B cell (primary cell): ENCODE data around the gene THSD7A. TPM values are rescaled to one million over a fixed set of nuclear protein-coding genes. Genes with fewer than 3 reads are reported as not detected.
"Not testable (repeated sequence)": the region's sequence is repeated elsewhere in the genome, so short reads cannot be mapped to it uniquely, and the experiment has no call there.

Source experiments
- ATAC-seq: fragments of 200-7000 bp; cut with Tn5 transposase; one replicate; pipeline ENCODE4 v1.10.0; 2021; ENCODE audit warnings: low read depth, mild to moderate bottlenecking, moderate number of reproducible peaks, moderate library complexity
- CTCF ChIA-PET: fragments of 350-600 bp; sonication (Branson Sonifier 250); formaldehyde crosslinking; loops from one replicate; lab custom pipeline; 2021; ENCODE audit warnings: antibody characterized with exemption, inconsistent platforms; lab: Charles Lee
- POLR2A ChIA-PET: fragments of 350-600 bp; sonication (Branson Sonifier 250); formaldehyde crosslinking; loops from one replicate; lab custom pipeline; 2021; ENCODE audit warnings: antibody characterized with exemption; lab: Charles Lee
- DNase-seq: peaks from one replicate; pipeline ENCODE4 v3.0.0; 2013
- H2AFZ ChIP-seq: 2 replicates; pipeline ENCODE4 v1.6.1; 2012; ENCODE audit warnings: mild to moderate bottlenecking, low read depth, low read length; ENCODE audit not compliant: insufficient read depth, poor library complexity, severe bottlenecking
- H3K27ac ChIP-seq, 2 donors: 1 replicate in 1 of 2; 2 replicates in 1 of 2; pipeline ENCODE4 v1.5.1; 2012 to 2013; ENCODE audit warnings: low read length in 2 of 2, mild to moderate bottlenecking in 2 of 2, moderate library complexity in 1 of 2
- H3K27me3 ChIP-seq, 4 experiments: fragments of 200-600 bp in 1 of 4; sonication (generic) in 1 of 4; replicated peaks in 1 of 4; 1 replicate in 2 of 4; 2 replicates in 2 of 4; pipeline versions ENCODE4 v1.6.1 to v1.7.0; 2013 to 2016; ENCODE audit warnings: low read length in 3 of 4, mild to moderate bottlenecking in 2 of 4, mixed read lengths in 1 of 4, moderate library complexity in 1 of 4; ENCODE audit not compliant: insufficient read depth in 4 of 4, control insufficient read depth in 3 of 4; ENCODE audit errors: control extremely low read depth in 1 of 4
- H3K36me3 ChIP-seq, 2 experiments: replicated peaks in 1 of 2; 1 replicate in 1 of 2; 2 replicates in 1 of 2; pipeline versions ENCODE4 v1.6.1 to v1.7.1; 2013; ENCODE audit warnings: low read length in 1 of 2; ENCODE audit not compliant: insufficient read depth in 2 of 2, control insufficient read depth in 1 of 2; ENCODE audit errors: control extremely low read depth in 1 of 2, extremely low read depth in 1 of 2
- H3K4me1 ChIP-seq, 2 donors: fragments of 200-600 bp in 1 of 2; sonication (generic) in 1 of 2; 1 replicate in 1 of 2; 2 replicates in 1 of 2; pipeline versions ENCODE4 v1.5.1 to v1.6.1; 2013 to 2017; ENCODE audit warnings: low read length in 2 of 2; ENCODE audit not compliant: control insufficient read depth in 2 of 2, insufficient read depth in 2 of 2
- H3K4me2 ChIP-seq: replicated peaks from 2 replicates; pipeline ENCODE3; 2012; ENCODE audit warnings: mild to moderate bottlenecking, low read depth, low read length; ENCODE audit not compliant: poor library complexity, severe bottlenecking
- H3K4me3 ChIP-seq, 5 experiments: fragments of 200-600 bp in 1 of 5; sonication (generic) in 1 of 5; 1 replicate in 3 of 5; 2 replicates in 2 of 5; pipeline versions ENCODE4 v1.5.1 to v1.7.0; 2011 to 2016; ENCODE audit warnings: low read length in 4 of 5, mild to moderate bottlenecking in 4 of 5, low read depth in 2 of 5, control low read depth in 1 of 5, moderate library complexity in 1 of 5; ENCODE audit not compliant: insufficient read depth in 1 of 5; ENCODE audit errors: control extremely low read depth in 1 of 5, extremely low read depth in 1 of 5
- H3K79me2 ChIP-seq: fragments of 200-600 bp; sonication (generic); one replicate; pipeline ENCODE4 v1.6.0; 2016; ENCODE audit warnings: low read length; ENCODE audit not compliant: control insufficient read depth, insufficient read depth
- H3K9ac ChIP-seq: fragments of 200-600 bp; sonication (generic); 2 replicates; pipeline ENCODE4 v1.6.1; 2017; ENCODE audit warnings: mild to moderate bottlenecking, low read length, moderate library complexity
- H3K9me3 ChIP-seq, 3 donors: one replicate each; pipeline versions ENCODE4 v1.6.1 to v1.7.1; 2013; ENCODE audit warnings: low read length in 2 of 3; ENCODE audit not compliant: control insufficient read depth in 2 of 3, insufficient read depth in 1 of 3; ENCODE audit errors: control extremely low read depth in 1 of 3
- H4K20me1 ChIP-seq: 2 replicates; pipeline ENCODE4 v1.6.0; 2012; ENCODE audit warnings: mild to moderate bottlenecking, low read length; ENCODE audit not compliant: insufficient read depth, control insufficient read depth, poor library complexity, severe bottlenecking
- H3K27ac Mint-ChIP-seq: one replicate; pipeline ENCODE4 v1.8.0; 2021; ENCODE audit warnings: mixed read lengths
- H3K27me3 Mint-ChIP-seq: one replicate; pipeline ENCODE4 v1.8.0; 2021; ENCODE audit warnings: mixed read lengths
- H3K4me1 Mint-ChIP-seq: one replicate; pipeline ENCODE4 v1.8.0; 2021; ENCODE audit warnings: mixed read lengths
- H3K4me3 Mint-ChIP-seq: one replicate; pipeline ENCODE4 v1.8.0; 2021; ENCODE audit warnings: mixed read lengths
- H3K9me3 Mint-ChIP-seq: one replicate; pipeline ENCODE4 v1.8.0; 2022; ENCODE audit warnings: mixed read lengths; ENCODE audit not compliant: insufficient read depth
- CTCF ChIP-seq: fragments of 200-600 bp; IDR thresholded peaks from one replicate; pipeline ENCODE4 v1.8.0; 2022; ENCODE audit warnings: antibody characterized with exemption, mild to moderate bottlenecking
- EZH2 ChIP-seq: IDR thresholded peaks from 2 replicates; pipeline ENCODE4 v1.6.1; 2012; ENCODE audit warnings: borderline replicate concordance, low read depth, mild to moderate bottlenecking, moderate library complexity, low read length; ENCODE audit not compliant: insufficient read depth, poor library complexity, severe bottlenecking
- WGBS: methylation state at CpG from one replicate; pipeline ENCODE4 v1.1.5; 2013; ENCODE audit warnings: missing lambda C conversion rate; ENCODE audit not compliant: insufficient coverage; 5-methylcytosine and 5-hydroxymethylcytosine counted together
- intact Hi-C: fragments of 100-400 bp; cut with micrococcal nuclease; formaldehyde crosslinking; loops from one replicate; pipeline ENCODE4 v1.10.0; 2022
- polyA plus RNA-seq: library from polyadenylated mRNA; depleted of rRNA; stranded (reverse); fragments of >200 nt; gene quantifications from 2 replicates; pipeline ENCODE4 v1.2.3, GENCODE V29; 2012
- total RNA-seq, 2 donors: library from RNA; stranded (reverse); fragments of 120-200 nt in 1 of 2; gene quantifications; 1 replicate in 1 of 2; 2 replicates in 1 of 2; pipeline versions ENCODE4 v1.2.3 to v1.2.4, GENCODE V29; 2013 to 2022

Gene THSD7A
- total and polyA plus RNA-seq, 2 donors (not counting 1 experiment from before 2014, with no cell fraction given), result not detected

GRCh38 chr7:11527707-11528106 lies 304.3 kb downstream of the THSD7A start:
- Histone ChIP-seq H3K4me2 (no peak overlapping the region), H3K4me1 (no peaks in the 10 kb centered on the region), H4K20me1 (no peaks in the 10 kb centered on the region), H2AFZ (no peak overlapping the region), H3K9me3 (no peaks in the 10 kb centered on the region), H3K9ac (no peak overlapping the region), H3K4me3 (no peak overlapping the region), H3K79me2 (no peaks in the 10 kb centered on the region), H3K27me3 (no peaks in the 10 kb centered on the region), H3K36me3 (no peaks in the 10 kb centered on the region), H3K27ac (no peak overlapping the region)
- Mint-ChIP-seq H3K27ac (no peak overlapping the region), H3K9me3 (no peaks in the 10 kb centered on the region), H3K4me1 (no peaks in the 10 kb centered on the region), H3K4me3 (no peak overlapping the region), H3K27me3 (no peaks in the 10 kb centered on the region)
- TF ChIP-seq EZH2, result no peak
- no peak for TF ChIP-seq CTCF
- WGBS, result no CpG with 5 or more reads among the region's 2 CpGs
- DNase-seq (no peak), ATAC-seq (no peak)
- intact Hi-C loops, result no loop called here
- ChIA-PET CTCF (no interaction called here), POLR2A (no interaction called here)

DNA sequence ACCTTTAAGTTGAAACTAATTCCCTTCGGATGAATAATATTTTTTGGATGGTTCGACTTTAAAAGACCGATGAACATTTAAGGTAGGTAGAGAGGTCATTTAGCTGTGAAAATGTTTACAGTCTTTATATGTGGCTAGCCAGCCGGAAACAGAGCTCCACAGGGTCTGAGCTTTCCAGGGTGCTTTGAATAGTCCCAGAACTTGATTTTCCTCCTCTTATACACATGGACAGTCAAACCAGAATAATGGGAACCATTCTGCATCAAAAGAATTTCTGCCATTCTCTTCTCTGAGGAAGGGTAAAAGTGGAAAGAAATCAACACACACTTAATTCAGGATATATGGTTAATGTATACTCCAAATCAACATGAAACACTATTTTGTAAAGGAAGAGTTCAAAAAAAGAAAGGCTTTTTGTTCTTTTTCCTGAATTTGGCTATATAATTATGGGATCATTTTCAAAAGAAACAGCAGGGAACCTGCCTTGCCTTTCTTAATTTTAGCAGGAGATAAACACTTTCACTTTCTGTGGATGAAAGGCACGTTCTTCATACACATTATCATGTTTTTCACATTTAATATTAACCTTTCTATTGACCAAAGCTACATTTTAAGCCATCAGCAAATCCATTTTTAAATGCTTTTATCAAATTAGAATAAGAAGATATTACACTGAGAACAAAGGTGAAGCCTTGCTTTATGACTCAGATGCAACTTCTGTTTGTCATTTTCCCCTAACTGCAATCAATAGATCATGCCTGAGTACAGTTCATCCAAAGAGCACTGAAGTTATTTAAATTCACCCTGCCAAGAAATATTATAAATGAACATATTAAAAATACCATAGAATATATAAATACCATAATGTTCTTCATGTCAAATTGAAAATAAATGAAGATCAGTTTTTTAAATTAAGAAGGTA lies 307.3 kb downstream of the THSD7A start:
- H3K27ac Mint-ChIP-seq, result no peak overlapping the region
- Histone ChIP-seq H3K9me3 (no peaks in the 10 kb centered on the region), H3K36me3 (no peaks in the 10 kb centered on the region), H3K9ac (no peak overlapping the region), H4K20me1 (no peaks in the 10 kb centered on the region), H3K79me2 (no peaks in the 10 kb centered on the region), H3K4me1 (no peaks in the 10 kb centered on the region), H2AFZ (no peak overlapping the region), H3K4me2 (no peak overlapping the region), H3K27me3 (no peaks in the 10 kb centered on the region), H3K27ac (no peak overlapping the region), H3K4me3 (no peak overlapping the region)
- CTCF ChIA-PET, result no interaction called here
- POLR2A ChIA-PET, result no interaction called here
- ATAC-seq (no peak), DNase-seq (no peak)
- H3K27me3 Mint-ChIP-seq, result no peaks in the 10 kb centered on the region
- H3K4me3 Mint-ChIP-seq, result no peak overlapping the region
- H3K9me3 Mint-ChIP-seq, result no peaks in the 10 kb centered on the region
- intact Hi-C loops, result no loop called here
- no peak for TF ChIP-seq EZH2
- no peaks in the 10 kb centered on the region for H3K4me1 Mint-ChIP-seq
- 76% methylated on average over 3 of the region's 5 CpGs for WGBS

DNA sequence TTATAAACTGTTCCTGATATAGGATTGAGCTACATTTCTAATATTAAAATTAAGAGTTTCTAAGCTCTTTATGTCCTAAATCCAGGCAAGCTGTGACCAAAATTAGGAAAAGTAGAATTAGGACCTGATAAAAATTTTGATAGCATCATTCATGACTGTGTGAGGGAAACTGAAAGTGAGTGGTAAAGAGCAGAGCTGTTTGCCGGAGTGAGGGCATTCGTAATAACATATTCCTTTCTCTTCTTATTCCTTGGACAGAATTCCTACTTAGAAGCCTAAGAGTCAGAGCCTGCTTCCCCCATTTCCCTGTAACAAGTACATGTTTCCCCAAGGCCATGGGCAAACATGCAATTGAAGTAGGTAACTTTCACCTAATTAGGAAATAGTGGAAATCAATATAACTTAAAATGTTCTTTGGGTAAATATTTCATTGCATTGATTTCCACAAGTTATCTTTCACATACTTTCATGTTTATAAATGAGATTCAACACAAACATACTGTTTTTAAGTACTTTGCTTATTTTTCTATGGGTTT lies 310.0 kb downstream of the THSD7A start:
- H3K27ac Mint-ChIP-seq, CTCF ChIA-PET, H3K27ac ChIP-seq, H3K79me2 ChIP-seq, H3K4me3 Mint-ChIP-seq, H3K4me3 ChIP-seq, H3K4me1 ChIP-seq, intact Hi-C loops, H3K4me2 ChIP-seq, H2AFZ ChIP-seq, H3K9me3 Mint-ChIP-seq, H3K27me3 Mint-ChIP-seq, H3K9ac ChIP-seq, DNase-seq, H4K20me1 ChIP-seq, H3K4me1 Mint-ChIP-seq, H3K9me3 ChIP-seq, H3K27me3 ChIP-seq, ATAC-seq, POLR2A ChIA-PET, H3K36me3 ChIP-seq: not testable (repeated sequence)
- no CpG with 5 or more reads among the region's 2 CpGs for WGBS
